ENCODE results near the gene NGFR.

DNA sequence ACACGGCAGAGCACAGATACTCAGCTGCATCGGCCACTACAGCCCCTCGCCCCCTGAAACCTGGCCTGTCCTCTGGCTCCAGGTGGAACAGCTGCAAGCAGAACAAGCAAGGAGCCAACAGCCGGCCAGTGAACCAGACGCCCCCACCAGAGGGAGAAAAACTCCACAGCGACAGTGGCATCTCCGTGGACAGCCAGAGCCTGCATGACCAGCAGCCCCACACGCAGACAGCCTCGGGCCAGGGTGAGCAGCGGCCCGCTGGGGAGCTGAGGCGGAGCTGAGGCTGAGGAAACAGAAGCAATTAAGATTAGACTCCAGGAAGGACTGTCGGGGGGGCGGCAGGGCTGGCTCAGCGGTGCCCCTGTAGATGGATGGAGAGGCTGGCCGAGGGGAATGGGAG, 16.7 kb downstream of the NGFR start:
- TF ChIP-seq CTCF (conservative IDR thresholded peaks at IDR 0.05 in 1 of 2, IDR thresholded peaks at IDR 0.05 in 1 of 2; ENCODE audit: low read depth in 1 of 2, low read length in 2 of 2) (no peak), EZH2 (IDR thresholded peaks at IDR 0.05; ENCODE audit: low read length, missing control alignments) (no peak)
